RWPE2 (cell line): ENCODE measurements around the gene ACO1.

Experiments
- ATAC-seq: fragments of 200-7000 bp; cut with Tn5 transposase; 3 replicates; pipeline ENCODE4 v1.9.1; 2021; ENCODE audit warnings: low read depth
- DNase-seq: peaks from one replicate; pipeline ENCODE4 v3.0.0-alpha.2; 2020; ENCODE audit warnings: low spot score
- H3K27ac ChIP-seq: fragments of 450-650 bp; 2 replicates; pipeline ENCODE4 v1.5.1; 2017; ENCODE audit warnings: mild to moderate bottlenecking; ENCODE audit not compliant: poor library complexity, severe bottlenecking
- H3K27me3 ChIP-seq: fragments of 250-450 bp; sonication (Bioruptor Pico); 2 replicates; pipeline ENCODE4 v1.5.1; 2021; ENCODE audit warnings: mild to moderate bottlenecking, moderate library complexity; ENCODE audit not compliant: insufficient read depth, poor library complexity, severe bottlenecking
- H3K36me3 ChIP-seq: fragments of 250-450 bp; sonication (Bioruptor Pico); 2 replicates; pipeline ENCODE4 v1.5.1; 2020; ENCODE audit warnings: low read depth, mild to moderate bottlenecking, moderate library complexity
- H3K4me1 ChIP-seq: fragments of 250-450 bp; sonication (Bioruptor Pico); 2 replicates; pipeline ENCODE4 v1.5.1; 2021; ENCODE audit warnings: mild to moderate bottlenecking, moderate library complexity; ENCODE audit not compliant: insufficient read depth, poor library complexity, severe bottlenecking
- H3K4me3 ChIP-seq: fragments of 250-450 bp; sonication (Bioruptor Pico); 2 replicates; pipeline ENCODE4 v1.5.1; 2021; ENCODE audit warnings: mild to moderate bottlenecking, moderate library complexity; ENCODE audit not compliant: severe bottlenecking
- H3K9me3 ChIP-seq: fragments of 250-450 bp; sonication (Bioruptor Pico); 2 replicates; pipeline ENCODE4 v1.5.1; 2021; ENCODE audit warnings: mild to moderate bottlenecking, moderate library complexity; ENCODE audit not compliant: severe bottlenecking
- CTCF ChIP-seq: fragments of 450-650 bp; IDR thresholded peaks from one replicate; pipeline ENCODE4 v1.5.1; 2017; ENCODE audit warnings: mild to moderate bottlenecking, moderate library complexity; ENCODE audit not compliant: poor library complexity, severe bottlenecking

ACO1 gene

GRCh38 chr9:32501868-32502267 is 117.4 kb downstream of the ACO1 start:
- Histone ChIP-seq H3K9me3 (no peaks in the 10 kb centered on the region), H3K27ac (peak overlapping the region; percentile 53), H3K27me3 (no peaks in the 10 kb centered on the region), H3K36me3 (peaks cover 10% of the 10 kb centered on the region), H3K4me3 (no peak overlapping the region), H3K4me1 (peaks cover 6% of the 10 kb centered on the region)
- ATAC-seq (no peak), DNase-seq (no peak)
- no peak for TF ChIP-seq CTCF

- H3K27ac ChIP-seq: peak overlapping the region; percentile 53
- ATAC-seq: peak; percentile 83
These were observed 118.0 kb downstream of the ACO1 start for GRCh38 chr9:32502464-32502863.

GRCh38 chr9:32503008-32503407 is 118.6 kb downstream of the ACO1 start:
- TF ChIP-seq CTCF: no peak

More at GRCh38 chr9:32502464-32502863, 118.0 kb downstream of the ACO1 start:
- H3K4me1 ChIP-seq: peaks cover 6% of the 10 kb centered on the region
- TF ChIP-seq CTCF: no peak
- no peak for DNase-seq
- peaks cover 10% of the 10 kb centered on the region for H3K36me3 ChIP-seq
- no peaks in the 10 kb centered on the region for H3K9me3 ChIP-seq
- H3K27me3 ChIP-seq: no peaks in the 10 kb centered on the region
- no peak overlapping the region for H3K4me3 ChIP-seq

More at GRCh38 chr9:32503008-32503407, 118.6 kb downstream of the ACO1 start:
- peak overlapping the region; percentile 53 for H3K27ac ChIP-seq
- H3K27me3 ChIP-seq: no peaks in the 10 kb centered on the region
- H3K4me1 ChIP-seq: peaks cover 6% of the 10 kb centered on the region
- ATAC-seq (no peak), DNase-seq (no peak)
- no peak overlapping the region for H3K4me3 ChIP-seq
- no peaks in the 10 kb centered on the region for H3K9me3 ChIP-seq
- H3K36me3 ChIP-seq: peaks cover 10% of the 10 kb centered on the region
